Ovary (tissue), 9 donors: Measurements from ENCODE around the gene MAN1B1. TPM values are rescaled to one million over a fixed set of nuclear protein-coding genes. Genes with fewer than 3 reads are reported as not detected.

Experiments
- DNase-seq, 5 donors: peaks; one replicate each; pipeline ENCODE4 v3.0.0-alpha.2; 2019 to 2020
- H3K27ac ChIP-seq, 2 donors: fragments of 200-600 bp; one replicate each; pipeline versions ENCODE4 v1.5.1 to v1.8.0; 2019 to 2022
- H3K27me3 ChIP-seq: fragments of 200-600 bp; one replicate; pipeline ENCODE4 v1.8.0; 2022
- H3K36me3 ChIP-seq: fragments of 200-600 bp; sonication (generic); one replicate; pipeline ENCODE4 v1.5.1; 2019
- H3K4me1 ChIP-seq: one replicate; pipeline ENCODE4 v1.8.1; 2013; ENCODE audit warnings: mild to moderate bottlenecking, moderate library complexity; ENCODE audit not compliant: insufficient read depth
- H3K4me3 ChIP-seq: fragments of 200-600 bp; sonication (generic); one replicate; pipeline ENCODE4 v1.5.1; 2017
- H3K9me3 ChIP-seq, 2 donors: fragments of 200-600 bp in 1 of 2; sonication (generic) in 1 of 2; one replicate each; pipeline versions ENCODE4 v1.5.1 to v1.8.1; 2013 to 2019; ENCODE audit warnings: mild to moderate bottlenecking in 1 of 2, moderate library complexity in 1 of 2
- EP300 ChIP-seq: sonication (generic); formaldehyde crosslinking; IDR thresholded peaks from one replicate; pipeline ENCODE4 v1.6.1; 2017; ENCODE audit warnings: antibody characterized with exemption
- POLR2A ChIP-seq: fragments of 450-650 bp; IDR thresholded peaks from one replicate; pipeline ENCODE4 v1.6.1; 2017; ENCODE audit warnings: antibody characterized with exemption, mild to moderate bottlenecking, moderate library complexity
- WGBS, 3 donors: extraction: QIAGEN DNeasy Blood & Tissue Kit in 1 of 3; methylation state at CpG; one replicate each; pipeline versions ENCODE4 v1.1.5 to v1.1.7; 2013 to 2017; 5-methylcytosine and 5-hydroxymethylcytosine counted together
- intact Hi-C, 4 donors: fragments of 100-400 bp; cut with DNase I; formaldehyde crosslinking; loops; one replicate each; pipeline versions ENCODE4 v1.11.0 to v1.15.1; 2022 to 2023
- polyA plus RNA-seq, 2 donors: library from polyadenylated mRNA; stranded (reverse); fragments of 200-250 nt in 1 of 2; fragments of 350-450 nt in 1 of 2; fragmentation: Illumina TruSeq in 1 of 2; extraction: RNeasy Lipid Tissue Mini Kit (QIAGEN cat#74804) in 1 of 2; gene quantifications; one replicate each; pipeline ENCODE4 v1.2.3, GENCODE V29; 2013 to 2014
- total RNA-seq, 7 donors: library from RNA; depleted of rRNA in 2 of 7; stranded (reverse); fragments of >200 nt in 2 of 7; fragmentation: NEBNext Ultra II Directional in 3 of 7; extraction: Animal tissue kit (Norgen Biotek cat#: 25700) in 3 of 7; gene quantifications; one replicate each; pipeline versions ENCODE4 v1.1.0 to v1.2.4, GENCODE V29; 2016 to 2023
- TF ChIP-seq, protein P1 (sequence below), 3 donors: fragments of 450-650 bp in 2 of 3; fragments of 200-600 bp in 1 of 3; IDR thresholded peaks; one replicate each; pipeline versions ENCODE4 v1.5.1 to v1.8.0; 2016 to 2022; ENCODE audit warnings: antibody characterized with exemption in 3 of 3, mild to moderate bottlenecking in 1 of 3
- donor health status: DM: no; HTN: no; CAD: no; lungs with moderate emphysema.
- donor health status: DM: no; HTN: no; CAD: no.
- donor health status: Bipolar disorder and iron deficiency.
- donor health status: DM: yes; HTN: yes; CAD: no.
- donor health status: DM: no; HTN: no; CAD: no.
- donor health status: DM: yes; HTN: yes; CAD: no.

MAN1B1 gene
- total and polyA plus RNA-seq, 9 donors = 30.2 to 109 (median 39.7) TPM

DNA sequence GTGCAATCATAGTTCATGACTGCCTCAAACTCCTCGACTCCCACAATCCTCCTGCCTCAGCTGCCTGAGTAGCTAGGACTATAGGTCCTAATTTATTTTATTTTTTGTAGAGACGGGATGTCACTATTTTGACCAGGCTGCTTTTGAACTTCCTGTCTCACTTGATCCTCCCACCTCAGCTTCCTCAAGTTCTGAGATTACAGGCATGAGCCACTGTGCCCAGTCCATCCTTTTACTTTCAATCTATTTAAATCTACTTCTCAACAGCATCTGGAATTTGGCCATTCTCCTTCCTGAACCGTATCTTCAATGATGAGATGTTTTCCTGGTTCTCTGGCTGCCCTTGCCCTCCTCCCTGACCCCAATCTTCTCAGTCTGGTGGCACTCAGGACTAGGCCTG is 40.0 kb downstream of the MAN1B1 start:
- Histone ChIP-seq H3K4me1 (peaks cover 12% of the 10 kb centered on the region), H3K27ac (peak overlapping the region in 1 of 2 donors; percentile 5), H3K36me3 (no peaks in the 10 kb centered on the region), H3K27me3 (no peaks in the 10 kb centered on the region), H3K9me3 (peaks cover 0 to 6% of the 10 kb centered on the region in 2 donors), H3K4me3 (no peak overlapping the region)
- intact Hi-C loops = loop anchor here in 1 of 4 donors (5.0 kb wide), 1 partner anchor 101 kb away; the partner anchor contains the start of genes CYSRT1 and RNF224
- no peak for DNase-seq
- TF ChIP-seq, protein P1, sequence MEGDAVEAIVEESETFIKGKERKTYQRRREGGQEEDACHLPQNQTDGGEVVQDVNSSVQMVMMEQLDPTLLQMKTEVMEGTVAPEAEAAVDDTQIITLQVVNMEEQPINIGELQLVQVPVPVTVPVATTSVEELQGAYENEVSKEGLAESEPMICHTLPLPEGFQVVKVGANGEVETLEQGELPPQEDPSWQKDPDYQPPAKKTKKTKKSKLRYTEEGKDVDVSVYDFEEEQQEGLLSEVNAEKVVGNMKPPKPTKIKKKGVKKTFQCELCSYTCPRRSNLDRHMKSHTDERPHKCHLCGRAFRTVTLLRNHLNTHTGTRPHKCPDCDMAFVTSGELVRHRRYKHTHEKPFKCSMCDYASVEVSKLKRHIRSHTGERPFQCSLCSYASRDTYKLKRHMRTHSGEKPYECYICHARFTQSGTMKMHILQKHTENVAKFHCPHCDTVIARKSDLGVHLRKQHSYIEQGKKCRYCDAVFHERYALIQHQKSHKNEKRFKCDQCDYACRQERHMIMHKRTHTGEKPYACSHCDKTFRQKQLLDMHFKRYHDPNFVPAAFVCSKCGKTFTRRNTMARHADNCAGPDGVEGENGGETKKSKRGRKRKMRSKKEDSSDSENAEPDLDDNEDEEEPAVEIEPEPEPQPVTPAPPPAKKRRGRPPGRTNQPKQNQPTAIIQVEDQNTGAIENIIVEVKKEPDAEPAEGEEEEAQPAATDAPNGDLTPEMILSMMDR (IDR thresholded peaks at IDR 0.05) = no peak
- TF ChIP-seq POLR2A (no peak), EP300 (no peak)
- WGBS, 3 donors = 45 to 54% (median 51%) methylated on average over 3 of the region's 3 CpGs

- intact Hi-C loops = loop anchor here in 1 of 4 donors (5.0 kb wide), 1 partner anchor 100 kb away; the partner anchor contains the start of genes CYSRT1 and RNF224
- H3K4me1 ChIP-seq = peaks cover 12% of the 10 kb centered on the region
- no peaks in the 10 kb centered on the region for H3K36me3 ChIP-seq
- peaks cover 0 to 6% of the 10 kb centered on the region in 2 donors for H3K9me3 ChIP-seq
- no peaks in the 10 kb centered on the region for H3K27me3 ChIP-seq
- peak overlapping the region in 1 of 2 donors; percentile 5 for H3K27ac ChIP-seq
- DNase-seq = no peak
- 29 to 38% (median 36%) methylated on average over 24 of the region's 24 CpGs for WGBS, 3 donors
- H3K4me3 ChIP-seq = no peak overlapping the region
- TF ChIP-seq POLR2A = no peak
- TF ChIP-seq, protein P1 (IDR thresholded peaks at IDR 0.05) = no peak
- TF ChIP-seq EP300 = no peak
These were observed 40.7 kb downstream of the MAN1B1 start for GRCh38 chr9:137127301-137128157.

GRCh38 chr9:137128158-137128861 is 41.5 kb downstream of the MAN1B1 start:
- Histone ChIP-seq H3K4me3 (no peak overlapping the region), H3K36me3 (no peaks in the 10 kb centered on the region), H3K9me3 (peaks cover 0 to 6% of the 10 kb centered on the region in 2 donors), H3K4me1 (peaks cover 12% of the 10 kb centered on the region), H3K27ac (no peak overlapping the region), H3K27me3 (no peaks in the 10 kb centered on the region)
- 66 to 80% (median 68%) methylated on average over 19 of the region's 19 CpGs for WGBS, 3 donors
- DNase-seq = no peak
- intact Hi-C loops = loop anchor here in 1 of 4 donors (5.0 kb wide), 1 partner anchor 99 kb away; the partner anchor contains the start of genes CYSRT1 and RNF224
- TF ChIP-seq EP300 (no peak), POLR2A (no peak)
- TF ChIP-seq, protein P1 (IDR thresholded peaks at IDR 0.05) = no peak

DNA sequence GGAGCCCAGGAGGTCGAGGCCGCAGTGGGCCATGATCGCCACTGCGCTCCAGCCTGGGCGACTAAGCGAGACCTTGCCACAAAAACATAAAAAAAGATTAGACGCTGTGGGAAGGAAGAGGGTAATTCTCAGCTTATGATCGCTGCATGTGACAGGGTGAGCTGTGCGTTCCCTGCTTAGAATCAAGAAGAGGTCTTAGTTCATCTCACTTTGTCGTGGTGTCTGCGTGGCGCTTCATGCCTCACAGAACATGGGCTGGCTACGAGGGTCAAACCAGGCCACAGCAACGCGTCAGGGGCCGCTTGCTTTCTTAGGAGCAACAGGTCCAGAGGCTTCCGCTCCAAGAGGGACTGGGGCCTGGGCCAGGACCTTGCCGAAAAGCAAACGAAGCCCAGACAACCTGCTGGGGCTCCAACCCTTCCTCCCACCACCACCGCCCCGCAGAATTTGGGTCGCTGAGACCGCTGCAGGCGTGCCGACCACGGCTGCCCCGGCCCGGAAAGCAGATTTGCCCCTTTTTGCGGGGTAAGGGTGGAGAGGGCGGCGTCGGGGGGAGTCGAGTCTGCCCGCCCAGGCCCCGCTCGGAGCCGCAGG is 42.2 kb downstream of the MAN1B1 start:
- no peaks in the 10 kb centered on the region for H3K36me3 ChIP-seq
- WGBS, 3 donors = 15 to 28% (median 25%) methylated on average over 26 to 37 of the region's 37 CpGs
- peaks cover 12% of the 10 kb centered on the region for H3K4me1 ChIP-seq
- peak overlapping the region in 1 of 2 donors; percentile 31 for H3K27ac ChIP-seq
- no peaks in the 10 kb centered on the region for H3K27me3 ChIP-seq
- TF ChIP-seq, protein P1 (IDR thresholded peaks at IDR 0.05) = no peak
- no peak for TF ChIP-seq EP300
- no peak for TF ChIP-seq POLR2A
- intact Hi-C loops = loop anchor here in 1 of 4 donors (5.0 kb wide), 1 partner anchor 98 kb away; the partner anchor contains the start of genes CYSRT1 and RNF224
- DNase-seq = no peak
- H3K4me3 ChIP-seq = peak overlapping the region; percentile 65
- H3K9me3 ChIP-seq = peaks cover 0 to 6% of the 10 kb centered on the region in 2 donors
